HepG2 (cell line): Measurements from ENCODE around the gene CADM2. TPM values are rescaled to one million over a fixed set of nuclear protein-coding genes. Genes with fewer than 3 reads are reported as not detected.

Experiments used
- ATAC-seq: fragments of 200-7000 bp; cut with Tn5 transposase; 3 replicates; pipeline ENCODE4 v1.9.1; 2020; ENCODE audit warnings: mild to moderate bottlenecking, moderate library complexity
- BruUV-seq: library from RNA; stranded (reverse); fragments of 400-500 nt; replicated peaks from 2 replicates; lab custom pipeline; 2021; lab: Mats Ljungman, UMichigan
- CTCF ChIA-PET: fragments of 300-600 bp; formaldehyde crosslinking; extraction: SDS; loops from one replicate; lab custom pipeline; 2021; ENCODE audit warnings: low total read pairs, inconsistent platforms, low intra/inter-chr PET ratio; lab: Yijun Ruan, JAX
- POLR2A ChIA-PET: fragments of 350-600 bp; sonication (Branson Sonifier 250); formaldehyde crosslinking; loops from one replicate; lab custom pipeline; 2020; ENCODE audit warnings: antibody characterized with exemption, inconsistent platforms; lab: Yijun Ruan, JAX
- DNase-seq: peaks from one replicate; pipeline ENCODE4 v3.0.0-alpha.2; 2015; ENCODE audit warnings: low spot score
- FAIRE-seq: peaks from 3 replicates; lab custom pipeline; 2011; peaks lifted over from hg19 to GRCh38; lab: Jason Lieb, UNC
- H2AFZ ChIP-seq: one replicate; pipeline ENCODE4 v1.6.1; 2011; ENCODE audit warnings: low read length, inconsistent platforms
- H3K27ac ChIP-seq: fragments of 300-600 bp; 3 replicates; pipeline ENCODE4 v1.8.0; 2011; ENCODE audit warnings: mixed run types, mild to moderate bottlenecking, mixed read lengths, low read length, inconsistent platforms; ENCODE audit not compliant: insufficient read depth; ENCODE audit errors: extremely low read length
- H3K27me3 ChIP-seq, 2 experiments: fragments of 200-600 bp in 1 of 2; 2 replicates in 1 of 2; 3 replicates in 1 of 2; pipeline versions ENCODE4 v1.6.0 to v1.8.0; 2011; ENCODE audit warnings: low read length in 2 of 2, mild to moderate bottlenecking in 2 of 2, moderate library complexity in 2 of 2, inconsistent platforms in 1 of 2; ENCODE audit not compliant: insufficient read depth in 2 of 2, control insufficient read depth in 1 of 2
- H3K36me3 ChIP-seq, 2 experiments: fragments of 200-600 bp in 1 of 2; replicated peaks in 1 of 2; 2 replicates in 1 of 2; 3 replicates in 1 of 2; pipeline versions ENCODE4 v1.5.1 to v1.8.0; 2011; ENCODE audit warnings: low read length in 2 of 2, inconsistent platforms in 1 of 2; ENCODE audit not compliant: insufficient read depth in 2 of 2, control insufficient read depth in 1 of 2
- H3K4me1 ChIP-seq: 2 replicates; pipeline ENCODE4 v1.5.1; 2012; ENCODE audit warnings: low read length, inconsistent platforms; ENCODE audit not compliant: insufficient read depth
- H3K4me2 ChIP-seq: 2 replicates; pipeline ENCODE4 v1.6.0; 2011; ENCODE audit warnings: low read depth, low read length, inconsistent platforms
- H3K4me3 ChIP-seq, 3 experiments: fragments of 200-600 bp in 1 of 3; sonication (generic), shearing (Covaris generic) in 1 of 3; replicated peaks in 1 of 3; 2 replicates each; pipeline ENCODE4 v1.5.1; 2011 to 2016; ENCODE audit warnings: low read length in 3 of 3, inconsistent platforms in 2 of 3, low read depth in 2 of 3, mild to moderate bottlenecking in 2 of 3, control low read depth in 1 of 3, mixed read lengths in 1 of 3; ENCODE audit not compliant: insufficient read depth in 1 of 3
- H3K79me2 ChIP-seq: one replicate; pipeline ENCODE4 v1.6.1; 2011; ENCODE audit warnings: low read length, inconsistent platforms; ENCODE audit not compliant: insufficient read depth
- H3K9ac ChIP-seq: 2 replicates; pipeline ENCODE4 v1.6.0; 2011; ENCODE audit warnings: mild to moderate bottlenecking, low read depth, low read length, inconsistent platforms; ENCODE audit not compliant: insufficient read depth
- H3K9me3 ChIP-seq: 2 replicates; pipeline ENCODE4 v1.5.1; 2012; ENCODE audit warnings: mild to moderate bottlenecking, low read length
- H4K20me1 ChIP-seq: 2 replicates; pipeline ENCODE4 v1.6.0; 2011; ENCODE audit warnings: inconsistent platforms, mild to moderate bottlenecking, low read length, moderate library complexity; ENCODE audit not compliant: insufficient read depth
- ARNT2 ChIP-seq: sonication (generic); formaldehyde crosslinking; IDR thresholded peaks from 2 replicates; pipeline ENCODE4 v1.8.0; 2022; ENCODE audit warnings: mild to moderate bottlenecking, low read depth, missing genetic modification reagents, moderate library complexity
- BORCS8-MEF2B ChIP-seq: sonication (generic); formaldehyde crosslinking; IDR thresholded peaks from 2 replicates; pipeline ENCODE4 v1.8.0; 2022; ENCODE audit warnings: mild to moderate bottlenecking, missing genetic modification reagents
- CENPX ChIP-seq: sonication (generic); formaldehyde crosslinking; IDR thresholded peaks from 2 replicates; pipeline ENCODE4 v1.9.0; 2021; ENCODE audit warnings: mild to moderate bottlenecking, missing genetic modification reagents, moderate library complexity
- CHD2 ChIP-seq: IDR thresholded peaks from 2 replicates; pipeline ENCODE4 v1.6.1; 2011; ENCODE audit warnings: low read depth, low read length, improper control_type of control experiment
- FOSL1 ChIP-seq: sonication (generic); formaldehyde crosslinking; IDR thresholded peaks from 2 replicates; pipeline ENCODE4 v1.9.0; 2021; ENCODE audit warnings: missing genetic modification reagents, borderline replicate concordance
- GABPA ChIP-seq, 2 experiments: IDR thresholded peaks; 2 replicates each; pipeline ENCODE4 v1.6.1; 2011 to 2016; ENCODE audit warnings: low read depth in 2 of 2, low read length in 1 of 2, missing biosample characterization in 1 of 2, missing genetic modification characterization in 1 of 2
- GLI4 ChIP-seq: sonication (generic); formaldehyde crosslinking; IDR thresholded peaks from 2 replicates; pipeline ENCODE4 v1.5.1; 2020; ENCODE audit warnings: missing genetic modification reagents, mild to moderate bottlenecking, moderate library complexity, borderline replicate concordance
- HMG20B ChIP-seq: conservative IDR thresholded peaks from 2 replicates; pipeline ENCODE4 v1.6.1; 2016; ENCODE audit warnings: missing genetic modification reagents, missing compliant biosample characterization
- ISL2 ChIP-seq: sonication (generic); formaldehyde crosslinking; IDR thresholded peaks from 2 replicates; pipeline ENCODE4 v1.5.0; 2020; ENCODE audit warnings: missing genetic modification reagents
- KAT7 ChIP-seq: IDR thresholded peaks from 2 replicates; pipeline ENCODE4 v1.6.1; 2018; ENCODE audit warnings: borderline replicate concordance, missing compliant biosample characterization
- NFE2 ChIP-seq: sonication (generic); formaldehyde crosslinking; IDR thresholded peaks from 2 replicates; pipeline ENCODE4 v1.4.0; 2020; ENCODE audit warnings: missing genetic modification reagents
- NR2C2 ChIP-seq: sonication (generic); formaldehyde crosslinking; IDR thresholded peaks from 2 replicates; pipeline ENCODE4 v1.4.0; 2020; ENCODE audit warnings: missing genetic modification reagents, mild to moderate bottlenecking, moderate library complexity, borderline replicate concordance
- PHF20 ChIP-seq: sonication (generic); formaldehyde crosslinking; IDR thresholded peaks from 2 replicates; pipeline ENCODE4 v1.5.0; 2020; ENCODE audit warnings: mild to moderate bottlenecking, missing genetic modification reagents
- SMYD3 ChIP-seq: sonication (generic); formaldehyde crosslinking; IDR thresholded peaks from 2 replicates; pipeline ENCODE4 v1.8.1; 2023; ENCODE audit warnings: mild to moderate bottlenecking, missing genetic modification reagents
- SP4 ChIP-seq: sonication (generic); formaldehyde crosslinking; IDR thresholded peaks from 2 replicates; pipeline ENCODE4 v1.8.1; 2023; ENCODE audit warnings: mild to moderate bottlenecking, missing genetic modification reagents
- TBX2 ChIP-seq: sonication (generic); formaldehyde crosslinking; IDR thresholded peaks from 2 replicates; pipeline ENCODE4 v1.5.0; 2020; ENCODE audit warnings: missing genetic modification reagents, mild to moderate bottlenecking, borderline replicate concordance
- TCF12 ChIP-seq, 2 experiments: fragments of 450-650 bp in 1 of 2; sonication (generic) in 1 of 2; formaldehyde crosslinking in 1 of 2; IDR thresholded peaks; 2 replicates each; pipeline versions ENCODE4 v1.6.1 to v1.8.0; 2017 to 2022; ENCODE audit warnings: antibody characterized with exemption in 1 of 2, mild to moderate bottlenecking in 1 of 2, missing genetic modification reagents in 1 of 2, moderate library complexity in 1 of 2
- ZNF224 ChIP-seq: sonication (generic); formaldehyde crosslinking; IDR thresholded peaks from 2 replicates; pipeline ENCODE4 v1.5.0; 2020; ENCODE audit warnings: mild to moderate bottlenecking, missing genetic modification reagents
- ZNF335 ChIP-seq: sonication (generic); formaldehyde crosslinking; IDR thresholded peaks from 2 replicates; pipeline ENCODE4 v1.4.0; 2020; ENCODE audit warnings: missing genetic modification reagents
- ZNF607 ChIP-seq: sonication (generic); formaldehyde crosslinking; IDR thresholded peaks from 2 replicates; pipeline ENCODE4 v1.5.1; 2020; ENCODE audit warnings: missing genetic modification reagents, mild to moderate bottlenecking, borderline replicate concordance
- ZNF614 ChIP-seq: IDR thresholded peaks from 2 replicates; pipeline ENCODE4 v1.6.1; 2018; ENCODE audit warnings: missing biosample characterization, missing genetic modification reagents, inconsistent platforms, borderline replicate concordance
- WGBS: methylation state at CpG from one replicate; pipeline ENCODE4 v1.1.6; 2017; ENCODE audit warnings: low lambda C conversion rate; 5-methylcytosine and 5-hydroxymethylcytosine counted together
- in situ Hi-C: cut with HindIII; loops from 2 replicates; pipeline ENCODE4 v1.10.0; 2017; ENCODE audit warnings: low pct_unique_long_range_greater_than_20kb; ENCODE audit not compliant: extremely low pct_ligation_motif_present
- intact Hi-C: fragments of 100-400 bp; cut with micrococcal nuclease; formaldehyde crosslinking; loops from one replicate; pipeline ENCODE4 v1.10.0; 2022; ENCODE audit not compliant: unreplicated experiment
- polyA plus RNA-seq, 8 experiments: library from polyadenylated mRNA; depleted of rRNA in 3 of 8; stranded (reverse) in 7 of 8; unstranded in 1 of 8; fragments of >200 nt; fragmentation: Illumina TruSeq in 4 of 8; extraction: Trizol in 4 of 8; gene quantifications; 2 replicates each; pipeline versions ENCODE4 v1.2.1 to v1.2.3, GENCODE V29; 2011 to 2016; ENCODE audit warnings: low read depth in 4 of 8, missing spikeins in 1 of 8, mixed read lengths in 1 of 8; ENCODE audit not compliant: insufficient read depth in 1 of 8
- total RNA-seq, 5 experiments: library from RNA; depleted of rRNA; stranded (reverse); fragments of >200 nt; fragmentation: Illumina TruSeq; extraction: Trizol; gene quantifications; 2 replicates each; pipeline ENCODE4 v1.2.3, GENCODE V29; 2016; ENCODE audit warnings: low read depth in 1 of 5
- TF ChIP-seq, protein P1 (sequence below): sonication (generic); formaldehyde crosslinking; IDR thresholded peaks from 2 replicates; pipeline ENCODE4 v1.5.1; 2020; ENCODE audit warnings: missing genetic modification reagents, mild to moderate bottlenecking, borderline replicate concordance
- TF ChIP-seq, protein P2 (sequence below): sonication (generic); formaldehyde crosslinking; IDR thresholded peaks from 2 replicates; pipeline ENCODE4 v1.8.1; 2023; ENCODE audit warnings: missing genetic modification reagents, inconsistent platforms, borderline replicate concordance

CADM2 gene
- total and polyA plus RNA-seq, 2 of the 13 experiments (the other 11 are each of a cell fraction or from before 2014, with no cell fraction given): not detected

DNA sequence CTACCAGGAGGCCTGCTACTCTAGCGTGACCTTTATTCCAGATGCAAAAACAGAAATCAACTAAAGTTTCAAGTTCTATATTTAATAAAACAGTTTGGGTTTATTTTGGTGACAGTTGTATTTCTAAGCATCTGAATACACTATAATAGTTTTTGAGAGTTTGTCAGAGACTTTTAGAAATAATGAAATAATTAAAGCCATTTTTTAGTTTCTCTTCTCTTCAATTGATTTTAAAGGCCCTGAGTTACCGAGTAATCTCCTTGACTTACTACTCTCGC lies 523.4 kb downstream of the CADM2 start:
- in situ Hi-C loops: no loop called here

DNA sequence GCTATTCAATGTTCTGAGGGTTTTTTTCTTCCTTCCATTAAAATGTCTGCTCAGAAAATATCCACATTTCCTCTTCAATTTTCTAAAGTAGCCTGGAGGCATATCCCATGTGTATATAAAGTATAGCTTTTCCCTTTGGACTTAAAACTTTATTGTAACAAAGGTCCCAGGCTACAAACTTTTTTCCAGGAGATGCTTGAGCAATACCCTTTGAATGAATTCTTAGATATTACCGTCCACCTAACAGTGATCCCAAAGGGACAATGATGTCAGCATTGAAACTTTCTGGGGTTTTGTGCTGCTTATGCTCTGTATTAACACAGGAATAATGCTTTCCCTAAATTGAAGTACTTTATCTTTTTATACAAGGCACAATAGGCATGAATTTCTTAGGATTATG lies 525.2 kb downstream of the CADM2 start:
- Histone ChIP-seq H3K9me3 (no peaks in the 10 kb centered on the region), H3K4me1 (no peaks in the 10 kb centered on the region), H2AFZ (no peak overlapping the region), H3K27me3 (no peaks in the 10 kb centered on the region), H3K79me2 (no peaks in the 10 kb centered on the region), H3K36me3 (no peaks in the 10 kb centered on the region), H3K27ac (no peak overlapping the region), H3K4me2 (no peak overlapping the region), H3K9ac (no peak overlapping the region), H3K4me3 (no peak overlapping the region), H4K20me1 (no peaks in the 10 kb centered on the region)
- CTCF ChIA-PET: no interaction called here
- FAIRE-seq (no peak), ATAC-seq (no peak), DNase-seq (no peak)
- no TSS peak for BruUV-seq
- intact Hi-C loops: no loop called here
- POLR2A ChIA-PET: no interaction called here
- in situ Hi-C loops: no loop called here
- 0% methylated on average over 1 of the region's 1 CpG for WGBS
- TF ChIP-seq PHF20 (CRISPR knock-in tag): no peak
- TF ChIP-seq ZNF607: no peak
- TF ChIP-seq, protein P1, sequence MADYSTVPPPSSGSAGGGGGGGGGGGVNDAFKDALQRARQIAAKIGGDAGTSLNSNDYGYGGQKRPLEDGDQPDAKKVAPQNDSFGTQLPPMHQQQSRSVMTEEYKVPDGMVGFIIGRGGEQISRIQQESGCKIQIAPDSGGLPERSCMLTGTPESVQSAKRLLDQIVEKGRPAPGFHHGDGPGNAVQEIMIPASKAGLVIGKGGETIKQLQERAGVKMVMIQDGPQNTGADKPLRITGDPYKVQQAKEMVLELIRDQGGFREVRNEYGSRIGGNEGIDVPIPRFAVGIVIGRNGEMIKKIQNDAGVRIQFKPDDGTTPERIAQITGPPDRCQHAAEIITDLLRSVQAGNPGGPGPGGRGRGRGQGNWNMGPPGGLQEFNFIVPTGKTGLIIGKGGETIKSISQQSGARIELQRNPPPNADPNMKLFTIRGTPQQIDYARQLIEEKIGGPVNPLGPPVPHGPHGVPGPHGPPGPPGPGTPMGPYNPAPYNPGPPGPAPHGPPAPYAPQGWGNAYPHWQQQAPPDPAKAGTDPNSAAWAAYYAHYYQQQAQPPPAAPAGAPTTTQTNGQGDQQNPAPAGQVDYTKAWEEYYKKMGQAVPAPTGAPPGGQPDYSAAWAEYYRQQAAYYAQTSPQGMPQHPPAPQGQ: no peak
- TF ChIP-seq FOSL1 (CRISPR knock-in tag): no peak

More for the DNA sequence above, 523.4 kb downstream of the CADM2 start:
- Histone ChIP-seq H4K20me1 (no peaks in the 10 kb centered on the region), H2AFZ (no peak overlapping the region), H3K4me2 (no peak overlapping the region), H3K4me1 (no peaks in the 10 kb centered on the region), H3K36me3 (no peaks in the 10 kb centered on the region), H3K9me3 (no peaks in the 10 kb centered on the region), H3K9ac (no peak overlapping the region), H3K79me2 (no peaks in the 10 kb centered on the region), H3K4me3 (no peak overlapping the region), H3K27me3 (no peaks in the 10 kb centered on the region), H3K27ac (no peak overlapping the region)
- CTCF ChIA-PET: no interaction called here
- POLR2A ChIA-PET: no interaction called here
- BruUV-seq: no TSS peak
- WGBS: 4% methylated on average over 3 of the region's 3 CpGs
- ATAC-seq (no peak), FAIRE-seq (no peak), DNase-seq (no peak)
- intact Hi-C loops: no loop called here
- TF ChIP-seq GABPA (IDR thresholded peaks at IDR 0.05; ENCODE audit: low read depth, low read length) (no peak), GABPA (CRISPR knock-in tag; IDR thresholded peaks at IDR 0.05; ENCODE audit: low read depth) (no peak), SMYD3 (CRISPR knock-in tag) (no peak), ZNF224 (no peak), NR2C2 (CRISPR knock-in tag) (no peak), CENPX (CRISPR knock-in tag) (no peak), CHD2 (no peak), NFE2 (CRISPR knock-in tag) (no peak), TCF12 (IDR thresholded peaks at IDR 0.05) (no peak), TCF12 (CRISPR knock-in tag; IDR thresholded peaks at IDR 0.05) (no peak), BORCS8-MEF2B (CRISPR knock-in tag) (no peak), HMG20B (CRISPR knock-in tag) (no peak), ZNF614 (CRISPR knock-in tag) (no peak), ZNF335 (CRISPR knock-in tag) (no peak), TBX2 (CRISPR knock-in tag) (no peak), ARNT2 (CRISPR knock-in tag) (no peak), ISL2 (CRISPR knock-in tag) (no peak), KAT7 (CRISPR knock-in tag) (no peak), SP4 (CRISPR knock-in tag) (no peak), GLI4 (CRISPR knock-in tag) (no peak)
- TF ChIP-seq, protein P2, sequence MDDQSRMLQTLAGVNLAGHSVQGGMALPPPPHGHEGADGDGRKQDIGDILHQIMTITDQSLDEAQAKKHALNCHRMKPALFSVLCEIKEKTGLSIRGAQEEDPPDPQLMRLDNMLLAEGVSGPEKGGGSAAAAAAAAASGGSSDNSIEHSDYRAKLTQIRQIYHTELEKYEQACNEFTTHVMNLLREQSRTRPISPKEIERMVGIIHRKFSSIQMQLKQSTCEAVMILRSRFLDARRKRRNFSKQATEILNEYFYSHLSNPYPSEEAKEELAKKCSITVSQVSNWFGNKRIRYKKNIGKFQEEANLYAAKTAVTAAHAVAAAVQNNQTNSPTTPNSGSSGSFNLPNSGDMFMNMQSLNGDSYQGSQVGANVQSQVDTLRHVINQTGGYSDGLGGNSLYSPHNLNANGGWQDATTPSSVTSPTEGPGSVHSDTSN: no peak
